Inferior parietal cortex (tissue), 1 donor: Measurements from ENCODE around the gene TDRD10.

Source experiments
- DNase-seq: peaks from one replicate; pipeline ENCODE4 v3.0.0-alpha.2; 2016; ENCODE audit errors: extremely low spot score

TDRD10 gene

DNA sequence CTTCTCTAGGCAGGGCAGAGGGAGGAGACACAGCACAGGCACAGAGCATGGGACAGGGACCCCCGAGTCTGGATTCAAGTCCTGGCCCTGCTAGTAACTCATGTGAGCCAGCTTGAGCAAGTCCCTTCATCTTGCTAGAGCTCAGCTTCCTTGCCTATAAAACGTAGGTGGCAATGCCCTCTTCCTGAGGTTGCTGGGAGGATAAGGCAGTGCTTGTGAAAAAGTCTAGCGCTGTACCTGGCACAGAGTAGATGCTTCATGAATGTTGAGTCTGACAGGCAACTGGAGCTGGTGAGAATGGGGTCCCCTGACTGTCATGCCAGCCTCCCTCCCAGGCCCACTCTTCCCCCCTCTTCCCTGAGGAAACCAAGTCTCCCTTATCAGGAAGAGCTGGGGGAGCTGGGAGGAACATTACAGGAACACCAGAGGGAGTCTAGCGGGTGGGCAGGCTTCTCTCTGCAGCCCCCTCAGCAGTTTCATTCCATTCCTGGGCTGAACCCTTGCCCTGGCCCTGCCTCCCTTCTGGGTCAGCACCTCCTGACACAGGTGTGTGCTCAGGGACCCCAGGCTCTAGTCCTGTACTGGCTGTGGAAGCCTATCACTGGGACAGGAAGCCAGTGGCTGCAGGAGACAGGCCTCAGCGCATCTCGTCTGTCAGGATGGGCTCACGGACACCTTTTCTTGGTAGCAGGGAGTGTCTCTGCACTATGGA is 75.5 kb downstream of the TDRD10 start:
- no peak for DNase-seq

DNA sequence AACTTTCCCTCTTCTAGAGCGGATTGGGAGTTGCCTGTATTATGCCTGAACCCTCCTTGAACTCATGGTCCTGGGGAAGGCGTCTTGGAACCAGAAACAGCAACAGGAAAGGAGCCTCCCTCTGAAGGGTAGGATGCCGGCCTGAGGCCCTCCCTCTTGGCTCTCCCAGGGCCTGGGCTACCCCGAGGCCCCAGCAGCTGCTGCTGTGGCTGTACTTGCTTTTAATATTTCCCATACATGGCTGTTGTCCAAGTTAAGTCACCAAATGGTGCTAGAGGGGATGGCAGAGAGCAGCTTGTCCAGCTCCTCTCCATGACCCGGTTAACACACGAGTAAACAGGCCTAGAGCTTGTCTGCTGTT is 76.0 kb downstream of the TDRD10 start:
- no peak for DNase-seq

DNA sequence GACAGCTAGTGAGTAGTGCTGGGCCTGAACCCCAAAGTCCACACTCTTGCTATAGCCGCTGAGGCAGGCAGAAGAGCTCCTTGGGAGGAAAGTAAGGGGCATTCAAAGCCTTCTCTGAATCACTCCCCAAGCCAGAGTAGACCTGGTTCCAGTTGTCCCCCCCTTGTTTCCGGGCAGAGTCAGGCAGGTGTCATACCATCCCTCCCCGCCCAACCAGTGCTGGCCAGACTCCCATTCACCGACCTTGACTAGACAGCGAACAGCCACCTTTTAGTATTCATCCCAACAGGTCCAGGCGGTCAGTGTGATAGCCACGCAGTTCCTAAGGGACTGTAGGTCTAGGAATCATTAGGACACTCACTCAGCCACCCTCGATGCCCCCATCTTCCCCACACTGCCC is 77.4 kb downstream of the TDRD10 start:
- DNase-seq, result no peak

DNA sequence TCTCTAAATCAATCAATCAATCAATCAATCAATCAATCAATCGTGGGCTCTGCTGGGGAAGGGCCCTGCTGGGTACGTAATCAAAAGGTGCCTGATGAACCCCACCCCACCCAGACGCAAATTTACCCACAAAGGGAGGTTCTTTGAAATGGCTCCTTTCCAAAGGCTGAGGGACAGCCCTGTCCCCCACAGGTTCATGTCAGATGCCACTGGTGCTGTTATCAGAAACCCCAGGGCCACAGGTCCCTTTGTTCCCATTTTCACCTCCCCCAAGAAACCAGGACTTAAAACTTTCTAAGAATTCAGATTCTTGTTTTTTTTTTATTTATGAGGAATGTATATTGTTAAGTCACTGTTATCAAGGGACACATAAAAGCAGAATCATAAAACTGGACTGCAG is 79.7 kb downstream of the TDRD10 start:
- DNase-seq, result no peak

DNA sequence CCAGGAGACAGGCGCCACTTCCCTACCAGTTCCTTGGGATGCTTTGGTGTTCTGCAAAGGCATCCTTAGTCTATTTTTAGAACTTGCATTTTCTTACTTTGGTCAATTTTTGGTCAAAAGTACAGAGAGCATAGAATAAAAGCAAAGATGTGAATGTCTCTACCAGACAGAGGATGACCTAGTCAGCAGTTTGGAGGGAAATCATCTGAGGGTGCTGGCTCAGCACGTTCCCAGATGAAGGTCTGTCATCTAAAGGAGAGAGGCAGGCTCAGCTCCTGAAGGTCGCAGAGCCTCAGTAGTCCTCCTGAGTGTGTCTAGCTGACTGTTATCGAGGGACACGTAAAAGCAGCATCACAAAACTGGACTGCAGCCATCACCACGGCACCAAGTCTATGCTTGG is 80.9 kb downstream of the TDRD10 start:
- DNase-seq, result no peak

DNA sequence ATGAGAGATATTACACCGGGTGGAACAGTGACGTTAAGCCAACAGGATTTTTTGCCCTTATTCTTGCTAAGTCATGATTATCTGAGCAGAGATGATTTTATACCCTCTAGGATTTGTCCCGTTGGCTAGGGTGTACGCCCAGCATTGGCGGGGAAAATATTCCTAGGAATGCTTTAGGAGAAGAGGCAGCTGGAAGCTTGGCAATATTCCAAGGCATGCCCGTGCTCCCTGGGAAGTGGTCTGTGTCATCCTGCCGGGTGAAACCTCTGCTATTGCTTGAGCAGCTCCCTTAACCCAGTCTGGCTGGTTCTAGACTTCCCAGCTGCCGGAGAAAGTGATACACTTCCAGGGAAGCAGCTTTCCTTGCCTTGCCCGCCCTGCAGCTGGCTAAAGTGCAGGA is 81.8 kb downstream of the TDRD10 start:
- no peak for DNase-seq

DNA sequence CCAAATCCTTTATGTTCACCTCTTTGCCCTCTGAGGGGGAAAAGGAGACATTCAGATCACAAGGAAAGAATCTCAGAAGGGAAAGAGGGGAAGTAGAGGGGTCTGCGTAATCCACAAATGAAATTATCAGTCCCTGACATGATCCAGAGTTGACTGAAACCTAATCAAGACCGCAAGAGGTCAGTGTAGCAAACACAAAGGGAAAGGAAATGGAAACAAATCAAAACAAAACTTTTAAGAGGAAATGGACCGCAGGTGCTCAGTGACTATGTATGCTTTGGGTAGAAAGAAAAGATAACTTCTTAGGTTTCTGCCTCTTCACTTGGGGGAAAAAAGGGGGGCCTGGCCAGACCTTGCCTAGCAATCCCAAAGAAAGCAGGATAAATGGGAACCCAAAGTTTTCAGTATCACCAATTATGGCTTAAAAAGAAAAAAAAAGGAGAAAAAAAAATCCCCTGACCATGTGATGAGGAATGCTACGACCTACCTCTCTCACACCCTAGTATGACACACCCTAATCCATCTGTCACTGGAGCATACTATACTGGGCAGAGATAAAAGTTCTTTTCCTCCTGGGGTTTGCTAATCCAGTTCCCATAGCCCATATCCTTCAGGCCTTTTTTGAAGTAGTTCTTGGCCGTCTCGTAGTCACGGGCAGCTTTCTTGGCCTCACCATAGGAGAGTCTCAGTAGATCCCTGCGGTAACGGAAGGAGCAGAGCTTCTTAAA is 82.4 kb downstream of the TDRD10 start:
- DNase-seq, result no peak

DNA sequence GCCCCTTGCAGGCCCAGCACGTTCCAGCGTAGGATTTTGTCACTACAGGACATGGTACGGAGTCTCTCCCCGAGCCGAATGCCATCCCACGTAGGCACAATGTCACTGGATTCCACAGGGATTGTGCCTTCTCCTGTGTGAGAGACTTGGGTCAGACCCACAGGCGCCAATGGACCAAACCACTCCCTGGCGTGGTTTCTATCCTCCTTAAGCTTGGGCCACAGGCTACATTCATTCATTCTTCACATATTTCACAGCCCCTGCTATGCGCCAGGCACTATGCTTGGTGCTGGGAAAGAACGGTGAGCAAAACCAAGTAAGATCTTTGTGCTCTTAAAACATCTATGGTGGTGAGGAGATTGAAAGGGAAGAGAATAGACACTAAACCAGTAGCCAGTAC is 84.2 kb downstream of the TDRD10 start:
- no peak for DNase-seq

DNA sequence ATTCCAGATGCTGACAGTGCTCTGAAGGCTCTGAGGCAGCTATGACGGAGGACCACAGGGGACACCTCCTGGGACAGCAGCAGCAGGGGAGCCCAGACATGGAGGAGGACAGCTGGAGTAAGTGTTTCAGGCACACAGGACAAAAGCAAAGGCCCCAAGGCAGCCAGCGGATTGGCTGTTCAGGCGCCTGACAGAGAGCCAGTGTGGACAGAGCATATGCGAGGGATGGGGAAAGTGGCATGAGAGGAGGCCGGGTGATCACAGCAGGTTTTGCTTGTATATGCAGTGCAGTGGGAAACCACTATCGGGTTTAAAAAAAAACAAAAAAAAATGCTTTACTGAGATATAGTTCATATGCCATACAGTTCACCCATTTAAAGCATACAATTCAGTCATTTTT is 84.6 kb downstream of the TDRD10 start:
- no peak for DNase-seq

DNA sequence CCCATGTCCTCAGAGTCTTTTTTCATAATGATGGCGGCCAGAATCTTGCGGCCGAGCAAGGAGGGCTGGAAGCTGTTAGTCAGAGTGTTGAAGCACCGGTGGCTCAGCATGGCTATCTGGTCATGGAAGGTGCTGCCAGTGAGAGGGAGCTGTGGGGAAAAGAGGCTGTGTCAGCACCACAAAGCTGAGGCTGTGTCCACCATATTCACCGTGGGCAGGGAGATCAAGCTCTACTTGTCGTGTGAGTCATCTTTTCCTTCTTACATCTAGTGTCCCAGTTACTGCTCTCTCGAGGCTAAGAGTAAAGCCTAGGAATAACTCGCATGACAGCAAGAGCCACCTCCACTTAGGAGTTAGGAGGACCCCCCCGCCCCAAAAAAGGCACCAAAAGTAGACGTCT is 87.8 kb downstream of the TDRD10 start:
- DNase-seq, result no peak

DNA sequence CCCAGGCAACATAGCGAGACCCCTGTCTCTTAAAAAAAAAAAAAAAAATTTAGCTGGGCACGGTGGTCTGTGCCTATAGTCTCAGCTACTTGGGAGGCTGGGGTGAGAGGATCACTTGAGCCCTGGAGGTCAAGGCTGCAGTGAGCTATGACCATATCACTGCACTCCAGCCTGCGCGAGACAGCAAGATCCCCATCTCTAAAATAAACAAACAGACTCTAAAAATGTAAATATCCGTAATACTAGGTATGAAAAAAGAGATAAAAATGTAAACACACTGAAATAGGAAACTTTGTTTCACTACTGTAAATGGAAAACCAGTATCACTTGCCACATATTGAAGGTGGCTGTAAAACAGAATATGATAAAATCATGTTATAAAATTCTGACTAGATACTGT is 88.7 kb downstream of the TDRD10 start:
- no peak for DNase-seq

DNA sequence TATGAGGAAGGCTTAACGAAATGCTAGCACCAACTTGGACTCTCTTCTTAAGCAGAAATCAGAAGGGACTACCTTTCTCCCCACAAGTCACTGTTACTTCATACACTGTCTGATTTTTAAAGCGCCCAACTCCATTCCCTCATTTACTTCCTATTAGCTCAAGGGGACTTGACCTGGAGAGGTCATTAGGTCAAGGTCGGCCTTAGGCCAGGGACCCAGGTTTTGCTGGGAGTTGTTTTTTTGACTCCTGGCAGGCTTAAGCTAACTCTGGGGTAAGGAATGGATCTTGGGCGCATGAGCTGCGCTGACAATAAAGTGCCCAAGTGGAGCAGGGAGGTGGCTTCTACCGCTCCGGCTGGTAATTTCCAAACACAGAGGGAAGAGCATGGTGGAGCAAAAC is 89.2 kb downstream of the TDRD10 start:
- DNase-seq, result no peak

DNA sequence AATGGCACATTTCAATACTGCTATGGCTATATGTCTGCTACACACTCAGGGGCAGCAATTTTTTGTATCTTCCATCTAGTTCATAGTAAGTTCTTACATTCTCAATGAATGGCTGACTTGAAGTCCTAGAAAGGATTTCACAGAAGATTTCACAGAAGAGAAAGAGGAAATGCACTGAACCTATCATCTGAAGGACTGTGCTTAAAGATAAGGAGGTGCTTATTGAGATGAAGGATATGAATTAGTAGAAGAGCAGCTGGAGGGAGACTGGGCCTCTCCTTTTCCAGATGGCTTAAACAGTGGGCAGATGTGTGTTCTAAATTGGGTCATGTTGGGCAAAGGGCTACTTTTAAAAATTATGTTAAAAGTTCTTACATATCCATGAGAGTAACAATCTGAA is 91.4 kb downstream of the TDRD10 start:
- no peak for DNase-seq

DNA sequence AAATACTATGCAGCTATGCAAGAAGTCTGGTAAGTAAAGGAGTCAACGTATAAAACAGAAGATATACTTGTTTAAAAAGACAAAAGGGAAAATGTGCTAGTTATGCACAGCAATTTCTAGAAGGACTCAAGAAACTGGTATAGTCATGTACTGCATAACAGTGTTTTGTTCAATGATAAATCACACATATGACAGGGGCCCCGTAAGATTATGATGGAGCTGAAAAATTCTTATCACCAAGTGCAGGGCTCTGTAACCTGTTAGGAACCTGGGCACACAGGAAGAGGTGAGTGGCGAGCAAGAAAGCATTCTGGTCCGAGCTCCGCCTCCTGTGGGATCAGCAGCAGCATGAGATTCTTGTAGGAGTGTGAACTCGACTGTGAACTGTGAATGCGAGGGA is 92.8 kb downstream of the TDRD10 start:
- no peak for DNase-seq

DNA sequence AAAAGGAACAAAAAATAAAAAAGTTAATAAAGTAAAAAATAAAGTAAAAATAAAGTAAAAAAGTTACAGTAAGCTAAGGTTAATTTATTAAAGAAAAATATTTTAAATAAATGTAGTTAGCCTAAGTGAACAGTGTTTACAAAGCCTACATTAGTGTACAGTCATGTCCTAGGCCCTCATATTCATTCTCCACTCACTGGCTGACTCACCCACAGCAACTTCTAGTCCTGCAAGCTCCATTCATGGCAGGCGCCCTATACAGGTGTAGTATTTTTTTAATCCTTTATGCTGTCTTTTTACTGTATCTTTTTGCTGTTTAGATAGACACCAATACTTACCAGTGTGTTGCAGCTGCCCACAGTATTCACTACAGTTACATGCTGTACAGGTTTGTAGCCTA is 93.6 kb downstream of the TDRD10 start:
- DNase-seq, result no peak
